ENCODE data around the gene NRSN1. TPM values are rescaled to one million over a fixed set of nuclear protein-coding genes. Genes with fewer than 3 reads are reported as not detected.

The NRSN1 gene
- total RNA-seq (not detected), polyA plus RNA-seq (under 1 TPM in 1 of 3 donors, not detected in 2; 0.03 TPM)
- long read RNA-seq, donor 1 = 0 reads
- long read RNA-seq, donor 2 = 0 reads

GRCh38 chr6:24125980-24126379 lies at the start of gene NRSN1:
TSS of gene NRSN1 (plus strand) at chr6:24126215. CDS start at chr6:24134328, 8,113 bp downstream.
- Histone ChIP-seq H3K4me1 (no peaks in the 10 kb centered on the region), H3K36me3 (no peaks in the 10 kb centered on the region), H3K4me3 (no peak within 1 kb of the TSS), H3K9me3 (peaks cover 0 to 2% (median 0%) of the 10 kb centered on the region in 8 donors), H3K27ac (no peak within 1 kb of the TSS), H3K27me3 (replicated peaks in 1 of 7) (peaks cover 0 to 42% (median 13%) of the 10 kb centered on the region in 7 donors)
- intact Hi-C loops (cut with DNase I; ENCODE audit: low total_unique reads) = no loop called here
- TF ChIP-seq POLR2AphosphoS5 (IDR thresholded peaks at IDR 0.05) (no peak), CTCF (IDR thresholded peaks at IDR 0.05 in 8 of 11, conservative IDR thresholded peaks at IDR 0.05 in 3 of 11) (no peak), POLR2A (IDR thresholded peaks at IDR 0.05) (no peak)
- WGBS, 5 donors = 3 to 16% (median 8%) methylated on average over 14 to 37 of the region's 37 CpGs
- DNase-seq = no peak

- 74 to 89% (median 80%) methylated on average over 3 of the region's 3 CpGs for WGBS, 5 donors
- no peak for DNase-seq
- Histone ChIP-seq H3K36me3 (no peaks in the 10 kb centered on the region), H3K9me3 (peaks cover 0 to 12% (median 6%) of the 10 kb centered on the region in 8 donors), H3K27me3 (replicated peaks in 1 of 7) (no peaks in the 10 kb centered on the region), H3K4me1 (no peaks in the 10 kb centered on the region), H3K4me3 (no peak overlapping the region), H3K27ac (no peak overlapping the region)
- intact Hi-C loops (cut with DNase I; ENCODE audit: low total_unique reads) = no loop called here
- TF ChIP-seq POLR2AphosphoS5 (IDR thresholded peaks at IDR 0.05) = no peak
- no peak for TF ChIP-seq CTCF (IDR thresholded peaks at IDR 0.05 in 8 of 11, conservative IDR thresholded peaks at IDR 0.05 in 3 of 11)
- no peak for TF ChIP-seq POLR2A (IDR thresholded peaks at IDR 0.05)
Measured at GRCh38 chr6:24078200-24078599, 47.8 kb upstream of the NRSN1 start.

- Histone ChIP-seq H3K36me3 (no peaks in the 10 kb centered on the region), H3K9me3 (peaks cover 0 to 15% (median 6%) of the 10 kb centered on the region in 8 donors), H3K27me3 (replicated peaks in 1 of 7) (no peaks in the 10 kb centered on the region), H3K4me1 (no peaks in the 10 kb centered on the region), H3K27ac (no peak overlapping the region), H3K4me3 (no peak overlapping the region)
- WGBS, 5 donors = 74 to 93% (median 81%) methylated on average over 2 of the region's 2 CpGs
- no peak for DNase-seq
- intact Hi-C loops (cut with DNase I; ENCODE audit: low total_unique reads) = no loop called here
- TF ChIP-seq POLR2A (IDR thresholded peaks at IDR 0.05) (no peak), POLR2AphosphoS5 (IDR thresholded peaks at IDR 0.05) (no peak), CTCF (IDR thresholded peaks at IDR 0.05 in 8 of 11, conservative IDR thresholded peaks at IDR 0.05 in 3 of 11) (no peak)
Measured at GRCh38 chr6:24079076-24079475, 46.9 kb upstream of the NRSN1 start.

GRCh38 chr6:24080711-24081110 lies 45.3 kb upstream of the NRSN1 start:
- TF ChIP-seq CTCF (IDR thresholded peaks at IDR 0.05 in 8 of 11, conservative IDR thresholded peaks at IDR 0.05 in 3 of 11) (no peak), POLR2A (IDR thresholded peaks at IDR 0.05) (no peak), POLR2AphosphoS5 (IDR thresholded peaks at IDR 0.05) (no peak)
- intact Hi-C loops (cut with DNase I; ENCODE audit: low total_unique reads) = no loop called here
- Histone ChIP-seq H3K4me1 (no peaks in the 10 kb centered on the region), H3K9me3 (peaks cover 0 to 15% (median 6%) of the 10 kb centered on the region in 8 donors), H3K36me3 (no peaks in the 10 kb centered on the region), H3K27me3 (replicated peaks in 1 of 7) (no peaks in the 10 kb centered on the region), H3K4me3 (no peak overlapping the region), H3K27ac (no peak overlapping the region)
- WGBS, 5 donors = 60 to 82% (median 77%) methylated on average over 1 of the region's 1 CpG
- no peak for DNase-seq

Data from spleen (tissue), 13 donors.